H9 (cell line): ENCODE measurements around the gene TMEM132D. TPM values are rescaled to one million over a fixed set of nuclear protein-coding genes. Genes with fewer than 3 reads are reported as not detected.

Experiments
- DNase-seq: peaks from one replicate; pipeline ENCODE4 v3.0.0-alpha.2; 2017
- H2AFZ ChIP-seq: one replicate; pipeline ENCODE4 v1.6.1; 2013; ENCODE audit warnings: mild to moderate bottlenecking, low read length, control low read depth, moderate library complexity
- H2AK5ac ChIP-seq: 2 replicates; pipeline ENCODE4 v1.6.1; 2013; ENCODE audit warnings: low read length, control low read depth, mixed read lengths; ENCODE audit not compliant: insufficient read length
- H2BK120ac ChIP-seq: one replicate; pipeline ENCODE4 v1.6.1; 2013; ENCODE audit warnings: low read depth, mild to moderate bottlenecking, low read length, control low read depth, inconsistent platforms; ENCODE audit not compliant: poor library complexity, severe bottlenecking
- H2BK12ac ChIP-seq: 2 replicates; pipeline ENCODE4 v1.6.1; 2013; ENCODE audit warnings: low read length, control low read depth, mixed read lengths, low read depth; ENCODE audit not compliant: insufficient read length
- H2BK15ac ChIP-seq: 2 replicates; pipeline ENCODE4 v1.6.1; 2013; ENCODE audit warnings: low read depth, low read length, control low read depth
- H2BK20ac ChIP-seq: one replicate; pipeline ENCODE4 v1.6.1; 2013; ENCODE audit warnings: low read depth, mild to moderate bottlenecking, low read length, control low read depth, inconsistent platforms; ENCODE audit not compliant: poor library complexity, severe bottlenecking
- H2BK5ac ChIP-seq: 2 replicates; pipeline ENCODE4 v1.6.1; 2013; ENCODE audit warnings: low read length, control low read depth, mixed read lengths; ENCODE audit not compliant: insufficient read length
- H3K14ac ChIP-seq: 2 replicates; pipeline ENCODE4 v1.6.1; 2013; ENCODE audit warnings: low read length, control low read depth; ENCODE audit not compliant: insufficient read depth
- H3K18ac ChIP-seq: 2 replicates; pipeline ENCODE4 v1.6.1; 2013; ENCODE audit warnings: low read depth, mild to moderate bottlenecking, mixed read lengths, low read length, control low read depth; ENCODE audit not compliant: insufficient read length
- H3K23ac ChIP-seq: 2 replicates; pipeline ENCODE4 v1.6.1; 2013; ENCODE audit warnings: low read length, control low read depth, mixed read lengths, low read depth; ENCODE audit not compliant: insufficient read length
- H3K23me2 ChIP-seq: 2 replicates; pipeline ENCODE4 v1.6.1; 2013; ENCODE audit warnings: low read depth, mild to moderate bottlenecking, mixed read lengths, low read length, control low read depth; ENCODE audit not compliant: insufficient read length, poor library complexity, severe bottlenecking
- H3K27ac ChIP-seq: 2 replicates; pipeline ENCODE4 v1.5.1; 2013; ENCODE audit warnings: low read length, control low read depth, mixed read lengths, low read depth; ENCODE audit not compliant: insufficient read length
- H3K27me3 ChIP-seq: 2 replicates; pipeline ENCODE4 v1.6.1; 2013; ENCODE audit warnings: low read length, control low read depth, inconsistent platforms; ENCODE audit not compliant: insufficient read depth
- H3K4ac ChIP-seq: 2 replicates; pipeline ENCODE4 v1.6.1; 2013; ENCODE audit warnings: low read depth, mild to moderate bottlenecking, control low read depth, inconsistent platforms, low read length, moderate library complexity
- H3K4me1 ChIP-seq: 2 replicates; pipeline ENCODE4 v1.6.1; 2013; ENCODE audit warnings: low read length, control low read depth, inconsistent platforms; ENCODE audit not compliant: insufficient read depth
- H3K4me2 ChIP-seq: 2 replicates; pipeline ENCODE4 v1.6.1; 2013; ENCODE audit warnings: low read length, control low read depth, mixed read lengths; ENCODE audit not compliant: insufficient read length, insufficient read depth
- H3K56ac ChIP-seq: 2 replicates; pipeline ENCODE4 v1.6.1; 2013; ENCODE audit warnings: low read depth, mild to moderate bottlenecking, mixed read lengths, low read length, control low read depth; ENCODE audit not compliant: insufficient read length
- H3K79me1 ChIP-seq: 2 replicates; pipeline ENCODE4 v1.6.1; 2013; ENCODE audit warnings: low read depth, mild to moderate bottlenecking, moderate library complexity, low read length, control low read depth, inconsistent platforms; ENCODE audit not compliant: insufficient read depth, poor library complexity, severe bottlenecking
- H3K79me2 ChIP-seq: 2 replicates; pipeline ENCODE4 v1.6.1; 2013; ENCODE audit warnings: low read length, control low read depth, inconsistent platforms; ENCODE audit not compliant: insufficient read depth
- H3K9ac ChIP-seq: 2 replicates; pipeline ENCODE4 v1.6.1; 2013; ENCODE audit warnings: low read length, control low read depth, mixed read lengths; ENCODE audit not compliant: insufficient read length; ENCODE audit errors: extremely low read depth
- H3K9me3 ChIP-seq: one replicate; pipeline ENCODE4 v1.6.1; 2013; ENCODE audit warnings: low read depth, low read length, inconsistent platforms; ENCODE audit not compliant: control insufficient read depth
- H3T11ph ChIP-seq: one replicate; pipeline ENCODE4 v1.6.1; 2013; ENCODE audit warnings: mild to moderate bottlenecking, low read length, control low read depth, inconsistent platforms
- H4K20me1 ChIP-seq: one replicate; pipeline ENCODE4 v1.6.1; 2013; ENCODE audit not compliant: control insufficient read depth, insufficient read length, insufficient read depth
- H4K5ac ChIP-seq: 2 replicates; pipeline ENCODE4 v1.6.1; 2013; ENCODE audit warnings: low read depth, mild to moderate bottlenecking, mixed read lengths, low read length, control low read depth; ENCODE audit not compliant: insufficient read length
- H4K8ac ChIP-seq: replicated peaks from 2 replicates; pipeline ENCODE4 v1.6.1; 2013; ENCODE audit warnings: low read length, control low read depth, mixed read lengths, low read depth; ENCODE audit not compliant: insufficient read length
- H4K91ac ChIP-seq: 2 replicates; pipeline ENCODE4 v1.6.1; 2013; ENCODE audit warnings: low read depth, mild to moderate bottlenecking, moderate library complexity, mixed read lengths, low read length, control low read depth; ENCODE audit not compliant: insufficient read length
- H3K27ac Mint-ChIP-seq, 3 experiments: 2 replicates in 2 of 3; 3 replicates in 1 of 3; pipeline ENCODE4 v1.8.0; 2020 to 2021; ENCODE audit warnings: mixed read lengths in 3 of 3, mild to moderate bottlenecking in 1 of 3, moderate library complexity in 1 of 3
- H3K27me3 Mint-ChIP-seq: 2 replicates; pipeline ENCODE4 v1.8.0; 2021; ENCODE audit warnings: low read depth, mild to moderate bottlenecking, moderate library complexity, mixed read lengths
- H3K36me3 Mint-ChIP-seq, 3 experiments: 2 replicates in 2 of 3; 3 replicates in 1 of 3; pipeline ENCODE4 v1.8.0; 2020 to 2021; ENCODE audit warnings: low read depth in 3 of 3, mixed read lengths in 3 of 3; ENCODE audit not compliant: insufficient read depth in 1 of 3
- H3K4me1 Mint-ChIP-seq, 2 experiments: 2 replicates each; pipeline ENCODE4 v1.8.0; 2020; ENCODE audit warnings: mixed read lengths in 2 of 2
- H3K4me3 Mint-ChIP-seq, 2 experiments: 2 replicates in 1 of 2; 3 replicates in 1 of 2; pipeline ENCODE4 v1.8.0; 2020 to 2021; ENCODE audit warnings: mild to moderate bottlenecking in 2 of 2, mixed read lengths in 2 of 2, moderate library complexity in 1 of 2
- H3K9me3 Mint-ChIP-seq, 2 experiments: 2 replicates in 1 of 2; 3 replicates in 1 of 2; pipeline ENCODE4 v1.8.0; 2020; ENCODE audit warnings: mild to moderate bottlenecking in 2 of 2, mixed read lengths in 2 of 2, moderate library complexity in 1 of 2
- CTCF ChIP-seq: fragments of 200-600 bp; sonication (generic); conservative IDR thresholded peaks from 3 replicates; pipeline ENCODE4 v1.8.0; 2021; ENCODE audit warnings: antibody characterized with exemption, mild to moderate bottlenecking
- WGBS: extraction: QIAGEN DNeasy Blood & Tissue Kit; methylation state at CpG from one replicate; pipeline ENCODE4 v1.1.7; 2013; ENCODE audit warnings: missing lambda C conversion rate, low lambda C conversion rate, mixed read lengths; ENCODE audit not compliant: insufficient read length; ENCODE audit errors: extremely low coverage; 5-methylcytosine and 5-hydroxymethylcytosine counted together
- total RNA-seq: library from RNA; stranded (reverse); gene quantifications from 2 replicates; pipeline ENCODE4 v1.2.1, GENCODE V29; 2021

The TMEM132D gene
- total RNA-seq, 1 experiment from 2014 or later, result 6.1 TPM

DNA sequence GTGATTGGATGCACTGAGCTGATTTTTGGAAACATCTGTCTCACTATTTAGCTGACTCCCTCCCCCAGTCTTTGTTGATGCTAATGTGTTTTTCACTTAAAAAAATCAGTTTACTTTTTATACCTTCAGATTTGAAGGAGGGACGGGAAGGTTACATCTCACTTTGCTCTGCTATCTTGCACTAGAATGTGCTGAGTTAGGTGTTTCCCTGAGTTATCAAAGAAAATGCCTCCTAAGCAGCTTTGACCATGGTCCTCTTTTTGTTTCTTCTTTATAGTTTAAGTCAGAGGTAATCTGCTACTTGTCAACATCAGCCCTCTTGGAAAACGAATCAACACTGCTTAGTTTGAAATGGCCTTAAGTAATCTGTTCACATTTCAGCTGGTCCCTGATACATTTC, 222.0 kb downstream of the TMEM132D start:
- no peak overlapping the region for H3K27ac Mint-ChIP-seq
- no peak overlapping the region for H3T11ph ChIP-seq
- no peak for TF ChIP-seq CTCF
- H4K91ac ChIP-seq, result no peak overlapping the region
- peaks cover 57 to 63% (median 58%) of the 10 kb centered on the region in 3 experiments for H3K36me3 Mint-ChIP-seq
- no peak for DNase-seq
- no peak overlapping the region for H3K56ac ChIP-seq
- H3K9ac ChIP-seq, result no peak overlapping the region
- H2BK12ac ChIP-seq, result no peak overlapping the region
- peaks cover 11% of the 10 kb centered on the region for H3K9me3 ChIP-seq
- H4K8ac ChIP-seq, result no peak overlapping the region
- H3K4me2 ChIP-seq, result no peak overlapping the region
- H2BK20ac ChIP-seq, result no peak overlapping the region
- no peak overlapping the region for H2BK5ac ChIP-seq
- no peak overlapping the region for H3K18ac ChIP-seq
- no peaks in the 10 kb centered on the region for H3K79me2 ChIP-seq
- no peak overlapping the region for H2AFZ ChIP-seq
- H3K4me1 Mint-ChIP-seq, result no peaks in the 10 kb centered on the region
- no peak overlapping the region for H2BK120ac ChIP-seq
- no peak overlapping the region for H3K4me3 Mint-ChIP-seq
- no peak overlapping the region for H2AK5ac ChIP-seq
- no peak overlapping the region for H3K4ac ChIP-seq
- H3K14ac ChIP-seq, result no peak overlapping the region
- no peaks in the 10 kb centered on the region for H3K79me1 ChIP-seq
- H3K23me2 ChIP-seq, result no peaks in the 10 kb centered on the region
- no CpG with 5 or more reads among the region's 2 CpGs for WGBS
- H3K27me3 Mint-ChIP-seq, result no peaks in the 10 kb centered on the region
- H4K5ac ChIP-seq, result no peak overlapping the region
- H4K20me1 ChIP-seq, result no peaks in the 10 kb centered on the region
- H3K23ac ChIP-seq, result no peak overlapping the region
- no peaks in the 10 kb centered on the region for H3K4me1 ChIP-seq
- H3K27ac ChIP-seq, result no peak overlapping the region
- H3K9me3 Mint-ChIP-seq, result peaks cover 30 to 58% of the 10 kb centered on the region in 2 experiments
- H2BK15ac ChIP-seq, result no peak overlapping the region
- H3K27me3 ChIP-seq, result no peaks in the 10 kb centered on the region
